IPS-15b (cell line): ENCODE measurements around the gene ALDH3A1.
"Not testable (repeated sequence)": the region's sequence is repeated elsewhere in the genome, so short reads cannot be mapped to it uniquely, and the experiment has no call there.

Experiments
- H3K27me3 ChIP-seq: one replicate; pipeline ENCODE4 v1.6.1; 2013; ENCODE audit warnings: low read length; ENCODE audit not compliant: control insufficient read depth, insufficient read depth
- H3K36me3 ChIP-seq: one replicate; pipeline ENCODE4 v1.6.1; 2013; ENCODE audit warnings: low read length; ENCODE audit not compliant: control insufficient read depth, insufficient read depth
- H3K4me1 ChIP-seq: one replicate; pipeline ENCODE4 v1.6.1; 2013; ENCODE audit warnings: mild to moderate bottlenecking, low read length; ENCODE audit not compliant: control insufficient read depth, insufficient read depth
- H3K4me3 ChIP-seq: one replicate; pipeline ENCODE4 v1.5.1; 2013; ENCODE audit warnings: low read depth, low read length
- H3K9ac ChIP-seq: one replicate; pipeline ENCODE4 v1.6.1; 2013; ENCODE audit warnings: low read depth, mild to moderate bottlenecking, low read length
- H3K9me3 ChIP-seq: one replicate; pipeline ENCODE4 v1.6.1; 2013; ENCODE audit warnings: mild to moderate bottlenecking, low read length; ENCODE audit not compliant: control insufficient read depth, insufficient read depth

Gene ALDH3A1

DNA sequence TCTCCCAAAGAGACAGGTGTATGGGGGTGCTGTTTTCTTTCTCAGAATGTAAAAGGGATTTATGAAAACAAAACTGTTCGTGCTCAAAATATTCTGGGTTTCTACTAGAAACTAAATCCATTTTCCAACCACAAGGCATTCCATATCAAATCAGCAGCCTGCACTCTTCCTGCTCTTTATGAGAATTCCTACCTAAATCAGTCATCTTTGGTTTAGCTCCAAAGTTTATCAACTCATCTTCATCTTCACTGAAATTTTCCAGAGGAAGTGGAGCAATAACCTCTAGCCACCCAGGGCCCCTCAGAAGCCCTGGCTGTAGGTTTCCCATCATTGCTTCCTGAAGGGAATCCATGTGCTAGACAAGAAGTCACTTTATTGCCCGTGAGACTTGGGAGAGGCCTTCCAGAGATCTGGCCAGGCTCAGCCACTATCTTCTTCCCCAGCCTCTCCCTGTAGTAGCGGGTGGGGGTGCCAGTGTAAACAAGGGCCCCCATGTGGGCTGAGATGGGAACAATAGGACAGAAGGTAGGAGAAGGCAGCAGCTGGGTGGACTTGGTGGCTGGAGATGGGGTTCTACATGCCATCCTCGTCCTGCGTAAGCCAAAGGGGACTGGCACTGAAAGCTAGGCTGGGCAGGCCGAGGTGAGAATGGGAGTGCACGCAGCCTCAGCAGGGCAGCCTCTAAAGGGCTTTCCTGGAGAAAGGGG is 22.0 kb upstream of the ALDH3A1 start:
- Histone ChIP-seq H3K27me3 (no peaks in the 10 kb centered on the region), H3K9ac (no peak overlapping the region), H3K36me3 (no peaks in the 10 kb centered on the region), H3K9me3 (no peaks in the 10 kb centered on the region), H3K4me1 (peaks cover 2% of the 10 kb centered on the region), H3K4me3 (no peak overlapping the region)

DNA sequence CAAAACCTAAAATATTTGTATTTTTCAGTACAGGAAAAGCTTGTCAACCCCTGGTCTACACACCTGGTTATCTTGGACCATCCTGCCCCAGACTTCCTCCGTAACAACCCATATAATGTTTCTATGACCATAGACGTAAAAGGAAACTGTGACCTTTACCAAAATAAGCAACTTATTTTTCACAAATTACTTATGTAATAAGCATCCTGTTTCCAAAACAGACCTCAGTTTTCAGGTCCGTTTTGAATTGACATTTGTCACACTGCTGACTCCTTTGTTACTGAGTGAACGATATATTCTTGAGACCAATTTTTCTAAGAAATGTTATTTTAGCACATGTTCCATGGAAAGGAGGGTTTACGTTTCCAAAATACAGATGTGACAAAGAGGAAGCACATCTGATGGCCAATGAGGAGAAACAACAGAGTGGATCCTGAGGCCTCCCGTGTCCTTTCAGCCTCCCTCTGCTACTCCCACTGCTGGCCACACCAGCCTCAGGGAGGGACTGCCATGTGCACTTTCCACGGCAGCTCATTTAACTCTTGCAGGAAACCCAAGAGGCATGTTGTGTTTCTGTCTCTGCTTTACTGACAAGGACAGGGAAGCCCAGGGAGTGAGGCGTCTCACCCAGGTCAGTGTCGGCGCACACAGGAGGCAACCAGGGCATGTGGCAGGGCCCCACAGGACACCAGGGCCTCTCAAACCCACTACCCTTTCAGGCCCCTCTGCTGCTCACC is 20.1 kb upstream of the ALDH3A1 start:
- Histone ChIP-seq H3K9me3 (no peaks in the 10 kb centered on the region), H3K4me3 (no peak overlapping the region), H3K4me1 (peaks cover 2% of the 10 kb centered on the region), H3K36me3 (no peaks in the 10 kb centered on the region), H3K27me3 (no peaks in the 10 kb centered on the region), H3K9ac (no peak overlapping the region)

DNA sequence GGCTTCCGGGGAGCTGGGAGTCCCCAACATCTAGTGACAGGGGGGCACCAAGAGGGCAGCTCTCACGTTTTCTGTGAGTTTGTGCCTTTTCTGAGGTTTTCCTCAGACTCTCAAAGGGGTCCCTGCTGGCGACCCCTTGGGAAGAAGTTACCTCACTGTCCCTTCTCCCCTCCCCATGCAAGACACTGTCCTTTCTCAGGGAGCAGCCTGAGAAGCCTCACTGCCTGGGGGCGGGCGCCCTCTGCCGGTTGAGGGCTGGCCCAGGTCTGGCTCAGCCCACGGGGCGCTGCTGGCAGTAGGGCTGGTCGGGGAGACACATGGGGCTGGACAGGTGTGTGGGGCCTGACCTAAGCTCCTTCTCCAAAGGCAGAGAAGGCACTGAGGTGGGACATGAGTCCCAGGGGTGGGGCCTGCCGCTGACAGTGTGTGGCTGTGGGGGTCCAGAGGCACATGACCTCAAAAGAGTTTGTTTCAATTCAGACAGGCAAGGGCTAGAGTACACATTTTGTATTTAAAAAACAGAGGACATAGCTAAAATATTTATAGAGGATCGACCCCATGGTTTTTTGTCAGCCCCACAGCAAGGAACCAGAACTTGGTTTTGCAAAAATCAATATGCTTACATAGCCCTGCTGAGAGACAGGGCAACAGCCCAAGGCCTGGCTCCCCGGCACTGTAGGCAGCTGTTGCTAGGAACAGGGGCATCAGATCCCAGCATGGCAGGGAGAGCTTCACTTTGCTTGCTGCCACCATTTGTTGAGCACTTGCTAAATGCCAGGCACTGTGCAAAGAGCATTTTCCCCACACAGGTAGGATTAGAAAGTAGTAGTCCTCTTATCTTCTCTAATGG is 18.5 kb upstream of the ALDH3A1 start:
- no peak overlapping the region for H3K4me3 ChIP-seq
- H3K9me3 ChIP-seq, result no peaks in the 10 kb centered on the region
- H3K9ac ChIP-seq, result no peak overlapping the region
- H3K4me1 ChIP-seq, result peaks cover 2% of the 10 kb centered on the region
- no peaks in the 10 kb centered on the region for H3K36me3 ChIP-seq
- H3K27me3 ChIP-seq, result no peaks in the 10 kb centered on the region

DNA sequence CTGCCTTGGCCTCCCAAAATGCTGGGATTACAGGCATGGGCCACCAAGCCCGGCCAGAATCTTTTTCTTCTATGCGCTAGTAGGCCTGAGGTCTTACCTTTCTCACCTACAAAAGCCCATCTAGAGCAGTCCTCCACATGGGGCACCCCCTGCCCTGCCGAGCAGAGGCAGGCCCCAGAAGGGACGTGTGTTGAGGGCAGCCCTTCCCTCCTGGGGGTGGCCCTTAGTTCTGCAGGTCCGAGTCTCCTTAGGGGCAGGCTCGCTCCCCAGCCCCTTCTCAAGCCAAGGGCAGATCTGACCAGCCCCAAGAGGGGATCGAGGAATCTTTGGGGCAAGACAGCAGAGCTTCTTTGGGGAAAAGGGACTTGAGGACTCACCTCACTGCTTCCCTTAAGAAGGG is 17.9 kb upstream of the ALDH3A1 start:
- no peaks in the 10 kb centered on the region for H3K27me3 ChIP-seq
- H3K9me3 ChIP-seq, result no peaks in the 10 kb centered on the region
- H3K36me3 ChIP-seq, result no peaks in the 10 kb centered on the region
- peaks cover 2% of the 10 kb centered on the region for H3K4me1 ChIP-seq
- no peak overlapping the region for H3K9ac ChIP-seq
- no peak overlapping the region for H3K4me3 ChIP-seq

DNA sequence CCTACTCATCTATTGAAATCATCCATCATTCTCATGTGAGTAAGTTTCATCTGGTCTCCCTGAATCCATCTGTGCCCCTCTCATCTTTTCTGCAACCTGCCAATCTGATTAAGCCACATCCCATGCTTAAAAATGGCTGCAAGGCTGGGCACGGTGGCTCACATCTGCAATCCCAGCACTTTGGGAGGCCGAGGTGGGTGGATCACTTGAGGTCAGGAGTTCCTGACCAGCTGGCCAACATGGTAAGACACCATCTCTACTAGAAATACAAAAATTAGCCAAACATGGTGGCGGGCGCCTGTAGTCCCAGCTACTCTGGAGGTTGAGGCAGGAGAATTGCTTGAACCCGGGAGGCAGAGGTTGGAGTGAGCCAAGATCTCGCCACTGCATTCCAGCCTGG is 15.9 kb upstream of the ALDH3A1 start:
- H3K9me3 ChIP-seq, H3K36me3 ChIP-seq, H3K4me3 ChIP-seq, H3K9ac ChIP-seq, H3K4me1 ChIP-seq, H3K27me3 ChIP-seq: not testable (repeated sequence)

DNA sequence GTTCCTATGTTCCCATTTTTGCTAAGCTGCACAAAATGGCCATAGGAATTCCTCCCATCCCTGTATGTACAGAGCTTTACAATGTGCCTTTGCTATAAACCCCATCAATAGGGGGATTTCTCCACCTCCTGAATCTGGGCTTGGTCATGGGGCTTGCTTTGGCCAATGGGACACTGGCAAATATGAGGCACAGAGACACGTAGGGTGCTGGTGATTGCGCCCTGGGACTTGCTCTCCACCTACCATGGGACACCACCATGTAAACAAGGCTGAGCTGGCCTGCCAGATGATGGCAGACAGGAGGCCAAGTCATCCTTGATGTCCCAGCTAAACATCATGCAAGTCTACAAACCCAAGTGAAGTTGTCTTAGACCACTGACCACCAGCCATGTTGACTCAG is 15.3 kb upstream of the ALDH3A1 start:
- Histone ChIP-seq H3K36me3 (no peaks in the 10 kb centered on the region), H3K9me3 (no peaks in the 10 kb centered on the region), H3K4me1 (peaks cover 2% of the 10 kb centered on the region), H3K9ac (no peak overlapping the region), H3K4me3 (no peak overlapping the region), H3K27me3 (no peaks in the 10 kb centered on the region)

DNA sequence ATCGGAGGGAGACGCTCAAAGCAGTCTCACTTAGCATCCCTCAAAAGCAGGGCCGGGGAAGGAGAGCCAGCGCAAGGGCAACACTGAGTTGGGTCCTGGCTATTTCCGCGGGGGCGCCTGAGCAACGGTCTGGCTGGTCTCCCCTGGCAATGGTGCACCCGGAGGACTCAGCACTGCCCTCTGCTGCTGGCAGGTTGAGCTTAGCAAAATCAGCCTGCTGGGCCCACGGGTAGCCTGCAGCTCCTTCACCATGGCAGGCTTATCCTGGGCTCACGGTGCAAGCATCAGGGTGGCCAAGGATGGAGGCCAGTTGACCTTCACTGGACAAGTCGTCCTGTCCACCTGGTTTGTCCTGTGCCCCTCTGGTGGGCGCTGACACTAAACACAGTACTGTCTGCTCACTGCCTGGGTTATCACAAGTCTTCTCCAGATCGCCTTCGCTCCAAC is 14.4 kb upstream of the ALDH3A1 start:
- no peaks in the 10 kb centered on the region for H3K36me3 ChIP-seq
- peaks cover 2% of the 10 kb centered on the region for H3K4me1 ChIP-seq
- H3K9me3 ChIP-seq, result no peaks in the 10 kb centered on the region
- no peaks in the 10 kb centered on the region for H3K27me3 ChIP-seq
- no peak overlapping the region for H3K9ac ChIP-seq
- no peak overlapping the region for H3K4me3 ChIP-seq

DNA sequence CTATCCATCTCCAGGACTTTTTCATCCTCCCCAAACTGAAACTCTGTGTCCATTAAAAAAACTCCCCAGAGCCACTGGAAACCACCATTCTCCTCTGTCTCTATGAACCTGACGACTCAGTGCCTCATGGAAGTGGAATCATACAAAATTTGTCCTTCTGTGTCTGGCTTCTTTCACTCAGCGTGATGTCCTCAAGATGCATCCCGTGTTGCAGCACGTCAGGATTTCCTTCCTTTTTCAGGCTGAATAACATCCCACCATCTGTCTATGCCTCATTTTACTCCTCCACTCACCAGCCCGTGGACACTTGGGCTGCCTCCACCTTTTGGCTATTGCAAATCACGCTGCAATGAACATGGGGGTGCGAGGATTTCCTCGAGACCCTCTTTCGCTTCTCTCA is 12.6 kb upstream of the ALDH3A1 start:
- Histone ChIP-seq H3K4me1 (no peaks in the 10 kb centered on the region), H3K27me3 (no peaks in the 10 kb centered on the region), H3K9me3 (no peaks in the 10 kb centered on the region), H3K4me3 (no peak overlapping the region), H3K36me3 (no peaks in the 10 kb centered on the region), H3K9ac (no peak overlapping the region)

DNA sequence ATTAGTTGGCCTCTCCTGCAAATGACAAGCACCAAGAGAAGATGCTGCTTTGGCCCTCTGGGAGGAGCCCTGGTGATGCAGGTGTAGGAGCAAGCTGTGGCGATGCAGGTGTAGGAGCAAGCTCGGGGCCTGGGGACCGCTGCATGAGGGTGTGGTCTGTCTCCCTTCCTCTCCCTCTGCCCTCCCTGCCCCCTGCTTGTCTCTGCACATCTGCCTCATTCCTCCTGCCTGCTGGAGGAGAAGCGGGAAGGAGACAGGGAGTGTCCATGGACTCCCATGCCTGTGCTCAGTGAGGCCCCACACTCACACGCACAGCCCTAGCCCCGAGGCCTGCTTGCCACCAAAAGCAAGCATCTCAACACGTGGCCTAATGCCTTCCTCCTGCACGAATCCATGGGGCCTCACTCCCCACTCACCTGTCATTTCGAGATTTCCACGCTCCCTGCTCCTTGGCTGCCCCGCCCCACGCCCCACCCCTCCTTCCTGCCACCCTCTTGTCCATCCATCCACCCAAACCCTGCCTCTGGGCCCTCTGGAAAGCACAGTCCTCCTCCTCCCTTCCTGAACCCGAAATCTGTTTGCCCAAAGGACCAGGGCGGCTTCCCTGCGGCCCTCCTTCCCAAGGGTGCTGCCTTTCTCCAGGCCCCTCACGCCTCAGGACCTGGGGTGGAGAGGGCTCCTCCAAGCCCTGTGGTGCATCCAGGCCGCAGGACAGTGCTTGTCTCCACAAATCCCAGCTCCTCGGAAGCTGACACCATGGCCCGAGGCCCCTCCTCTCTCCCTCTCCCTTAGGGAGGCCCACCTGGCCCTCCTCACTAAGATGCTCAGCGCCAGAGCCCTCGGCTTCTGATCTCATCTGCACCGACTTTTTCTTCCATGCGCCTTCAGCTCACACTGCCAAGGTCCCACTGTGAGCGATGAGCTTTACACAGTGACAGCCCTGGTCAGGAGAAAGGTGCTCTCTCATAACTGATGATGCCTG is 11.8 kb upstream of the ALDH3A1 start:
- Histone ChIP-seq H3K9me3 (no peaks in the 10 kb centered on the region), H3K27me3 (no peaks in the 10 kb centered on the region), H3K4me3 (no peak overlapping the region), H3K9ac (no peak overlapping the region), H3K4me1 (no peaks in the 10 kb centered on the region), H3K36me3 (no peaks in the 10 kb centered on the region)

DNA sequence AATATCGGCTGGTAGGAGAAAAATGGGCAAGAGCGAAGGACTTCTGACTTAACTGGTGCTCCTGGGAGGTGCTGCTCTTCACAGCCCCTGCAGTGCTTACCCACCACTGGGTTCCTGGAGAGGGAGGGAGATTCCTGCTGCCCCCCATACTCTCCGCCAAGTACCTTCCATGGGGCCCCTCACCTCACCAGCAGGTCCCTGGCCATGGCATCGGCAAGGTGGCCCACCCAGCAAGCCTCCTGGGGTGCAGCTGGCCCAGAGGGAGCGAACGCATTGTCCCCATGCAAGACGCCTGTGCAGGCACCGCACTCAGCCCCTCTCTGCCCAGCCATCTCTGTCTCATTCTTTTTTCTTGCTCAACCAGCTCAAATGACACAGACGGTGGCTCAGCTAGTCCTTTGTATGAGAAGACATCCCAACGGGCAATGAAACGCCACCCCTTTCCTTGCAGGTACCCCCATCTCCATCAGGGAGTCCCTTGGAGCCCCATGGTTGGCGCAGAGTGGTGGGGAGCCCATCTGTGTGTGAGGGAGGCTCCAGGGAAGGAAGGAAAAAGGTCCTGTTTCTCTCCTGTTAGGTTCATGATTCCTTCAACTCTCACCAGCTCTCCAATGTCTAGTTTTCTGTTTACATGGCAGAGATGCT is 9.6 kb upstream of the ALDH3A1 start:
- no peak overlapping the region for H3K4me3 ChIP-seq

More for the DNA sequence above, 9.6 kb upstream of the ALDH3A1 start:
- H3K9ac ChIP-seq, result no peak overlapping the region
- no peaks in the 10 kb centered on the region for H3K27me3 ChIP-seq
- no peaks in the 10 kb centered on the region for H3K4me1 ChIP-seq
- H3K36me3 ChIP-seq, result no peaks in the 10 kb centered on the region
- H3K9me3 ChIP-seq, result no peaks in the 10 kb centered on the region
